Activated CD8-positive, alpha-beta memory T cell treated with anti-CD3 and anti-CD28 coated beads for 48 hours (primary cell): ENCODE results near the gene SLC16A13.
"Not testable (repeated sequence)": the region's sequence is repeated elsewhere in the genome, so short reads cannot be mapped to it uniquely, and the experiment has no call there.

Source experiments
- DNase-seq, 3 experiments: peaks; one replicate each; pipeline ENCODE4 v3.0.0-alpha.2; 2020; ENCODE audit warnings: low read depth in 2 of 3, low spot score in 2 of 3

SLC16A13 gene

DNA sequence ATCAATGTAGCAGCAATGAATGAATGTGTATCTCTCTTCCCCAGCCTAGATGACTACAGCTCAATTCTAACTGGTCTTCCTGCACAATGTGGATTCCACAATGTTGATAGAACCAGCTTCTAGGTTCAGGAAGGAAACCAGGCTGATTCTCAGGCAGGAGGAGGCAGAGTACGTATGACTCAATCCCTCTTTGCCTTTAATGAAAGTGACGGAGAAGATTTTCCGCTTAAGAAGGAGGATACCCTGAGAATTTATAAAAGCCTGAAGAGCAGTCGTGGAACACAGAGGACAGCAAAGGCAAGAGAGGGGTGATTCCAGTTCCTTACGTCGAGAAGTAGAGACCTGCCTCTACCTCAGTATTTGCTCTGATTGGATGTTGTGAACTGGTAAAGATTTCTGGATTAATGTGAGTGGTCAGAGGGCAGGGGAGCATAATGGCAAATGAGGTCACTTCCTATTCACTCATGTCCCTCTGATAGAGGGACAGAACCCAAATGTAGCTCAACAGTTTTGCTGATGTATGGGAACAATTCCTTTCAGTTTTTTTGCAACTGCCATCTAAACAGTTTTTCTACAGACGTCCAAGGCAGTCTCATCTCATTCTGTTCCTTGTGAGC lies 23.1 kb downstream of the SLC16A13 start:
- no peak for DNase-seq

- DNase-seq: no peak
Observed at GRCh38 chr17:7060165-7060891, 24.5 kb downstream of the SLC16A13 start.

GRCh38 chr17:7063518-7064094 lies 27.8 kb downstream of the SLC16A13 start:
- DNase-seq: no peak

GRCh38 chr17:7064261-7064660 lies 28.4 kb downstream of the SLC16A13 start:
- no peak for DNase-seq

DNA sequence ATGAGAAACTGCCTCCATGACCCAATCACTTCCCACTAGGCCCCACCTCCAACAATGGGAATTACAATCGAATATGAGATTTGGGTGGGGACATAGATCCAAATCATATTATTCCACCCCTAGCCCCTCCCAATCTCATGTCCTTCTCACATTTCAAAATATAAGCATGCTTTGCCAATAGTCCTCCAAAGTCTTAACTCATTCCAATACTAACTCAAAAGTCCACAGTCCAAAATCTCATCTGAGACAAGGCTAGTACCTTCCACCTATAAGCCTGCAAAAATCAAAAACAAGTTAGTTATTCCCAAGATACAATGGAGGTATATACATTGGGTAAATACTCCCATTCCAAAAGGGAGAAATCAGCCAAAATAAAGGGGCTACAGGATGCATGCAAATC lies 31.4 kb downstream of the SLC16A13 start:
- DNase-seq: no peak

DNA sequence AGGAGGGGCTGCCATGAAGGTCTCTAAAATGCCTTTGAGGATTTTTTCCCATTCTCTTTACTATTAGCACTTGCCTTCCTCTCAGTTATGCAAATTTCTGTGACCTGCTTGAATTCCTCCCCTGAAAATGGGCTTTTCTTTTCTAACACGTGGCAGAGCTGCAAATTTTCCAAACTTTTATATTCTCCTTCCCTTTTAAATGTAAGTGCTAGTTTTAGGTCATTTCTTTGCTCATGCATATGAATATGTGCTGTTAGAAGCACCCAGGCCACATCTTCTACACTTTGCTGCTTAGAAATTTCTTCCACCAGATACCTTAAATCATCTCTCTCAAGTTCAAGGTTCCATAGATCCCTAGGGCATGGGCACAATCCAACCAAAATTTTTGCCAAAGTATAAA lies 32.5 kb downstream of the SLC16A13 start:
- DNase-seq: no peak

- no peak for DNase-seq
Observed at GRCh38 chr17:7070712-7071111, 34.9 kb downstream of the SLC16A13 start.

GRCh38 chr17:7072406-7072805 lies 36.6 kb downstream of the SLC16A13 start:
- no peak for DNase-seq

DNA sequence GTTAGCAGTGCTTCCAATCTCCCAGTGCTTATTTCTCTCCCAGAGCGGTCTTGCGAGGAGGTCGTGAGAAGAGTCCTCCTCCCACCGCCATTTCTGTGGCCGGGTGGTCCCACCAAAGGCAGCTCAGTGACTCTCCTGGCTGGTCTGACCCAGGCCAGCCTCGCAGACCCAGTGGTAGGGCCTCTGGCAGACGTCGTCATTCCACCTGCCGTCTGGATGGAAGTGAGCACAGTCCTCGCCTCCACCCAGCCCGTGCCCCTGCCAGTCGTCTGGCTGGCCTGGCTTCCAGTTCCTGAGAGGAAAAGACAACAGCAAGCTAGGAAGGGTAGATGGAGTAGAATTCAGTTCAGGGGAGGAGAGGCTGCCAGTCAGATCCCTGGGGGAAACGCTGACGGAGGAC lies 39.1 kb downstream of the SLC16A13 start:
- DNase-seq: no peak

- DNase-seq: no peak
Observed at GRCh38 chr17:7077911-7078546, 42.2 kb downstream of the SLC16A13 start.

GRCh38 chr17:7078711-7079110 lies 42.9 kb downstream of the SLC16A13 start:
- no peak for DNase-seq

DNA sequence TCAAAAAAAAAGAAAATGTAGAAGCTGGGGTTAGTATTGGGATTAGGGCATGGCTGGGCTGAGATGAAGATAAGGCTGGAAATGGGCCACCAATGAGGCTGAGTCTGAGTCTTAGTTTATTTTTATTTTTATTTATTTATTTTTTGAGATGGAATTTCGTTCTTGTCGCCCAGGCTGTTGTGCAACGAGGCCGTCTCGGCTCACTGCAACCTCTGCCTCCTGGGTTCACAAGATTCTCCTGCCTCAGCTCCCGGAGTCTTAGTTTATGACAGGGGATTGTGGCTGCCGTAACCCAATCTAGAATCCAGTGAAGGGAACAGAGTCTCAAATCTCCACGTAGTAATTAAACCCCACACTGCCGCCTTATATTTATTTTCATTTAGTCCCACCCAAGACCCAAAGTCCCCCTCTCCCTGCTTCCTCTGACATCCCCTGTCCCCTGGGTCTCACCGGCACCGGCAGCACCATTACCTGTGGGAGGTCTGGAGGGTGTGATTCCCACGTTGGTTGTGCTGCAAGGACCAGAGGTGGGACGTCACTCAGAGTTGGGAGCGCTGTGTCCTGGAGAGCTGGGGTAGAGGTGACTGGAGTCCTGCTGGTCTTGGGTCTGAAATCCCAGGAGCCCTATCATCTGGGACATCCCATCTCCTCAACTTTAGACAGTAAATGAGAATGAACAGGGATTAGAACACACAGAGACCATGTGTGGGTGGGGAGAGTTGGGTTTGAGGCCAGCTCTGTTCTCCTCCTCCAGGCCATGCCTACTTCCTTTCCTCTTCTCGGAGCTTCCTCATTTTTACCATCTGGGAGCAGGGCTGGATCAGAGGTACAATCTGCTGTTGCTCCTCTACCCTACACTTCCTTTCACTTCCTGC lies 44.0 kb downstream of the SLC16A13 start, which contains the start of gene CLEC10A:
Gene CLEC10A (minus strand): TSS at position 671 of the 875 bp plus-strand sequence. CDS start 1,439 bp downstream, outside the sequence.
- DNase-seq: no peak

DNA sequence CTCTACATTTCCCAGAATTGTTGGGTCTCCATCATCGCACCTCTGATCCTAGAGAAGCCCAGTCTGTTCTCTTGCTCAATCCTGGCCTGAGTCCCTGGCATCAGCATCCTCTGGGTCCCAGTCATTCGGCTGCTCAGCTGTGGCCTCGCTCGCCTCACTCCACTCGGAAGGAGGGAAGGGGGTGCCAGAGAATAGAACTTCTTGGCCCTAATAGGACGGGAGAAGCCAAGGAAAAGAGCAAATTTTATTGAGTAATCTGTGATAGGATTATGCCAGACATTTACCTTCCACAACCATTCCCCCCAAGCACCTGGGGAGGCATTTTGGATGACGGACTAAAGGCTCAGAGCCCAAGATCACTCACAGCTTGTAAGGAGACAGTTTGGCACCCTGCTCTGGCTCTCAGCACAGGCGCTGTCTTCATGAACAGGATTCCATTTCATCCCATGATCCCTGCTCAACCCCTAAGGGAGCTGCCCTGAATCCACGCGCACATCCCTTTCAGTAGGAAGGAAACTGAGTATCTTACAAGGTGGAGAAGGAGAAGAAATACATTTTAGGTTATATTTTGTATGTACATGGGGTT lies 44.7 kb downstream of the SLC16A13 start:
- DNase-seq: no peak

DNA sequence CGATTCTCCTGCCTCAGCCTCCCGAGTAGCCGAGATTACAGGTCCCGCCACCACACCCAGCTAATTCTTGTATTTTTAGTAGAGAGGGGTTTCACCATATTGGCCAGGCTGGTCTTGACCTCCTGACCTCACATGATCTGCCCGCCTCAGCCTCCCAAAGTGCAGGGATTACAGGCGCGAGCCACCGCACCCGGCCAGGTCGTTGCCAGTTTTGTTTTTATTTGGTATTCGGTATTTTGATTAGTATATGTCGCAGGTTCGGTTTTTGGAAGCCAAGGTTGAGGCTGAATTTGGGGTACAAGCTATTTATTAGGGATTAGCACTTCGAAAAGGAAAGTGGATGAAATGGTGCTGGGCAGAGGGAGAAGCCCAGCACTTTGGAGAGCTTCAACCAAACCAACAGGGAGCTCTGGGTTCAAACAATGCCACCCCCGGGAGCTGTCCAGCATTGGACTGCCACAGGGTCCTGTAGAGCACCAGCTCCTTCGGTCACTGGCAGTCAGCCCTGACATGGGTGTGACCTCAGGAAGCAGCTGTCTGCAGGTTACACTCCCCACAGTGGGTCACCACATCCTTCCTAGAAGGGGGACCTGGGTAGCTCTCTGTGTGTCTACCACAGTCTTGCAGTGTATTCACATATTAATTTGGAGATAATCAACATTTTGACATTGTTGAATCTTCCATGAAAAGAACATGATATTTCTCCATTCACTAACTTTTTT lies 45.7 kb downstream of the SLC16A13 start:
- DNase-seq: no peak

- no peak for DNase-seq
Observed at GRCh38 chr17:7083592-7083991, 47.8 kb downstream of the SLC16A13 start.

DNA sequence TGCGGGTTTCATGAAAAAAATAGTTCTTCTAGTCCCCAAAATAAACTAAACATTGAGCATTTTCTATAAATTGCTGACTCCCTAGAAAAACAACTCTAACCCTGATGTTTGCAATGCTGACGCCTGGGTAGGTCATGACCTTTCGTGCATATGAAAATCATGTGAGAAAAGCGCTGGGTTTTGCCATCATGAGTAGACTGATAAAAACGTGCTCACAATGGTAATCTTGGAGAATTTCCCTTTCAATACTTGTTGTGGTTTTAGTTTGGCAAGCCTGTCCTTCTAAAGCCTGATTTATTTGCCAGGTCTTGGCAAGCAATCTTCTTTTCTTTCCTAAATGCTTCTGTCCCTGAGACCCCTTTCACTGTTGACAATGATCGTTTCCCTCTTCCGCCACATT lies 48.3 kb downstream of the SLC16A13 start:
- no peak for DNase-seq

GRCh38 chr17:7088442-7088841 lies 52.6 kb downstream of the SLC16A13 start:
- not testable (repeated sequence) for DNase-seq

GRCh38 chr17:7089570-7089969 lies 53.8 kb downstream of the SLC16A13 start:
- not testable (repeated sequence) for DNase-seq
